GM19328 (cell line): ENCODE results near the gene ALG11.
"Not testable (repeated sequence)": the region's sequence is repeated elsewhere in the genome, so short reads cannot be mapped to it uniquely, and the experiment has no call there.

ENCODE experiments used
- ATAC-seq: cut with Tn5 transposase; IDR thresholded peaks from one replicate; pipeline ENCODE4 v1.9.1; 2021; ENCODE audit warnings: mild to moderate bottlenecking, moderate library complexity; ENCODE audit not compliant: unreplicated experiment

ALG11 gene

DNA sequence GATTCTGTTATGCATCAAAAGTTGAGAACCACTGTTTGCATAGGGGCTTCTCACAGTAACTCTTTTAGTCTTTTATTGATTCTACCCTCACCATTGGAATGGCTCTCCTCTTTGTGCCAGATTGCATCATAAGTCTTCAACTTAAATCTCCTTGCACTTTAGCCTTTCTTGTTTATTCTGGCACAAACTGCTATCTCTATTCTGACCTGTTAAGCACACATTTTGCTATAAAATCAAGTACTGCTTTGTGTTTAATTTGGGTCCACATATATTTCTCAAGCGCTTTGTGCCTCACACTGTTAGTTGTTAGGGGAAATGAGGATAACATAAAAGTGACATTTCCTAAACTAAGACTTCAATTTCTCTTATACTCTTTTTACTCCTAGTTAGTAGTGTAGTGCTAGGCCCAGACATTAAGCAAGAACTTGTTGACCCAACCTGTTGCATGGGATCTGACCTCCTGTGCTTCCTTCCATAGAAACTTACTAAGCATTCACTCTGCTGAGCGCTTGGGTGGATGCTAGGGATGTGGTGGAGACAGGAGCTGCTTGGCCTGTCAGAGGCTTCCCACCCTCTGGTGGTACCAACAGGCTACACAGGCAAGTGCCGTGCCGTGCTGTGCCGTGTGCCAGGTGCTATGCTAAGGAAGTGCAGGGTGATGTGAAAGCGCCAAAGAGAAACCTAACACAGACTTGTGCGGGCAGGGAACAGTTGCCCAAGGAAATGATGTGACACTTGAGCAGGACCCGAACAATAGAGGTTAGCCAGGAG, 13.5 kb downstream of the ALG11 start:
- no peak for ATAC-seq

DNA sequence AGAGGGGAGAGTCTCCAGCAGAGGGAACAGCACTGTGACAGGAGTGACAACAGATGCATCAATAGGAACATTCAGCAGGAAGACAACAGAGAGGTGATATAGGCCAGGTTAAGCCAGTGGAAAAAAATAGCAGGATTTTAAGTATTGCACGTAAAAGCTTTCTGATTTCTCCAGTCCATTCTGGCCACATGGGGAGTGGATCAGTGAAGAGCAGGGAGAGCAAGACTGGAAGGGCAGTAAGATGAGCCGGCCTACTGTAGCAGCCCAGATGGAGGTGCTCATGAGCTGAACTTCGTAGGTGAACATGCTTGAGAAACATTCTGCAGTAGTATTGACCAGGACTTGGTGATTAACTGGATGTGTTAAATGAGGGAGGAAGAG, 14.0 kb downstream of the ALG11 start:
- no peak for ATAC-seq

DNA sequence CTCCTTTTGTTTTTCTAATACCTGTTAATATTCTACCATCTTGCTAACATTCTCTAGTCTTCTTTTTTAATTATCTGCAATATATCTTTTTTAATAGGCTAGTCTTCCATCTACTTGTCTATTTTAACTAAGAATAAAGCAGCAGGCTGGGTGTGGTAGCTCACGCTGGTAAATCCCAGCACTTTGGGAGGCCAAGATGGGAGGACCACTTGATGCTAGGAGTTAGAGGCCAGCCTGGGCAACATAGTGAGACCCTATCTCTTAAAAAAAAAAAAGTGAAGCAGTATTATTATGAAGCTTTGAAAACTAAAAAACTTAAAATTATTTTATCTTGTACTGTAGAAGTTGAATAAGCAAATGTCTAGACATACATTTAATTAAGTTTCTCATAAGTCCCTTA, 15.6 kb downstream of the ALG11 start:
- ATAC-seq = no peak

DNA sequence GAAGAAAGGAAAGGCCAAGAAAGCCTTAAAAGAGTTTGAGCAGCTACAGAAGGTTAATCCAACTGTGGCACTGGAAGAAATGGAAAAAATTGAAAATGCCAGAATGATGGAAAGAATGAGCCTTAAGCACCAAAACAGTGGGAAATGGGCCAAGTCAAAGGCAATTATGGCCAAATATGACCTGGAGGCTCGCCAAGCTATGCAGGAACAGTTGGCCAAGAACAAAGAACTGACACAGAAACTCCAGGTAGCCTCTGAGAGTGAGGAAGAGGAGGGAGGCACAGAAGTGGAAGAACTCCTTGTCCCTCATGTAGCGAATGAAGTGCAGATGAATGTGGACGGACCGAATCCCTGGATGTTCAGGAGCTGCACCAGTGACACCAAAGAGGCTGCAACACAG, 17.4 kb downstream of the ALG11 start:
- ATAC-seq = no peak

DNA sequence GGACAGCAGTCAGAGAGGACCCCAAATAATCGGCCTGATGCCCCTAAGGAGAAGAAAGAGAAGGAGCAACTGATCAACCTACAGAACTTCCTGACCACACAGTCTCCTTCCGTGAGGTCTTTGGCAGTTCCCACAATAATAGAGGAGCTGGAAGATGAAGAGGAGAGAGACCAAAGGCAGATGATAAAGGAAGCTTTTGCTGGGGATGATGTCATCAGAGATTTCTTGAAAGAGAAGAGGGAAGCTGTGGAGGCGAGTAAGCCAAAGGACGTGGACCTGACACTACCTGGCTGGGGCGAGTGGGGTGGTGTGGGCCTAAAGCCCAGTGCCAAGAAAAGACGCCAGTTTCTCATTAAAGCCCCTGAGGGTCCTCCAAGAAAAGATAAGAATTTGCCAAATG, 18.2 kb downstream of the ALG11 start:
- ATAC-seq = not testable (repeated sequence)

DNA sequence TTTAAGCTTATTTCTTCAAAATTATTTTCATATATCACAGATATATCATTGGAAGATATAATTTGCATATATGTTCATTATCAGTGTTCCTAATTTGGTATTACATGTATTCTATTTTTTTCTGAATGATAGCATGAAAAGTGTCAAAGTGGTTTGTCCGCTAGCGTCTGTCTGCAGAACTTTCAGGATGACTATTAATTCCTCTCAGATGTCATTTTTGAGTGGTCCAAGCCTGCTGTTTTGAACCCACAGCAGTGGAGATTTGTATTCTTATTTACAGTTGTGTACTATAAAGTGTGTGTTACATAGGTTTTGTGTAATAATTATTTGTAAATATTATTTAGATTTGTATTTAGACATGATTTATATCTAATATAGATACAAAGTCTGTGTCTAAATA, 20.8 kb downstream of the ALG11 start:
- ATAC-seq = no peak

DNA sequence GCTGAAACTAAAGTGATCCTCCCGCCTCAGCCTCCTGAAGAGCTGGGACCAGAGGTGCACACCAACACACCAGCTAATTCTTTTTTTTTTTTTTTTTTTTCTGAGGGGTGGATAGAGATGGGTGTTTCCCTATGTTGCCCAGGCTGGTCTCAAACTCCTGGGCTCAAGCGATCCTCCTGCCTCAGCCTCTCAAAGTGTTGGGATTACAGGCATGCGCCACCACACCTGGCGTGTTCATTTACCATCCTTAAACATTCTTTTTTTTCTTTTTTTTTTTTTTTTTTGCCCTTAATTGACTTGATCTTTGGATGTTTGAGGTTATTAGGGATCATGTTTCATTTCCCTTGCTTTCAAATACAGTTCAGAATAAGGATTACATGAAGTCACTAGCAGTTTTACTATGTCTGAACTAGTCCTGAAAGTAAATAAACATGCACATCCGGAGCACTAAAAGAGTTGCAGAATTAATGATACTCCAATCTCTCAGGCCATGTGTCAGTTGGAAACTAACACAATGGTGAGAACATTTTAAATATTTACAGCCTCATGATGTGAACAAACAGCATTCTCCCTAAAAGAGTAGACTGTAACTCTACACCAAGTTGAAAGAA, 22.5 kb downstream of the ALG11 start:
- no peak for ATAC-seq

DNA sequence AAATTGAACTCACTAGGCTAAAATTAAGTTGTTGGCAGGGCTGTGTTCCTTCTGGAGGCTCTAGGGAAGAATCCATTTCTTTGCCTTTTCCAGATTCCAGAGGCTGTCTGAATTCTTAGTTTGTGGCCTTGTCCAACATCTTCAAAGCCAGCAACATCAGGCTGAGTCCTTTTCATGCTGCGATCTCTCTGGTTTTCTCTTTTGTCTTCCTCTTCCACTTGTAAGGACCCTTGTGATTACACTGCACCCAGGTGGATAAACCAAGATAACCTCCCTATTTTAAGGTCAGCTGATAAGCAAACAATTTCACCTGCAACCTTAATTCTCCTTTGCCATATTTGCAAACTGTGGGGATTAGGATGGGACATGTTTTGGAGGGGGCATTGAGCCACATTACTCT, 23.8 kb downstream of the ALG11 start:
- no peak for ATAC-seq

DNA sequence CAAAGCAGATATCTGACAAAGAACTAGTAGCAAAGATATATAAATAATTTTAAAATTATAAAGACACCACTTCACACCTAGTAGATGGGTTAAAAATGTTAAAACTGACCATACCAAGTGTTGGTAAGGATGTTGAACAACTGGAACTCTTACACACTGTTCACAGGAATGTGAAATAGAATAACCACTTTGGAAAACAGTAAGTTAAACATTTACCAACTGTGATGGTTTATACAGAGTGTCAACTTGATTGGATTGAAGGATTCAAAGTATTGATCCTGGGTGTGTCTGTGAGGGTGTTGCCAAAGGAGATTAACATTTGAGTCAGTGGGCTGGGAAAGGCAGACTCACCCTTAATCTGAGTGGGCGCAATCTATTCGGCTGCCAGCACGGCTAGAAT, 31.5 kb downstream of the ALG11 start:
- ATAC-seq = no peak

DNA sequence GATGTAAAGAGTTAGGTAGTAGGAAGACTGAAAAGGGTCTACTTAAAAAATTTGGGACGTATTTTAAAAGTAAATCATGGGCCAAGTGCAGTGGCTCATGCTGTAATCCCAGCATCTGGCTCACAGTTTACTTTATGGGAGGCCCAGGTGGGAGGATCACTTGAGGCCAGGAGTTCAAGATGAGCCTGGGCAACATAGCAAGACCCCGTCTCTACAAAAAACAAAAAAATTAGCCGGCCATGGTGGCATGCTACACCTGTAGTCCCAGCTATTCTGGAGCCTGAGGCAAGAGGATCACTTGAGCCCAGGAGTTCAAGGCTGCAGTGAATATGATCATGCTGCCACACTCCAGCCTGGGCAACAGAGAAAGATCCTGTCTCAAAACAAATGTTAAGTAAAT, 35.3 kb downstream of the ALG11 start:
- ATAC-seq = no peak

DNA sequence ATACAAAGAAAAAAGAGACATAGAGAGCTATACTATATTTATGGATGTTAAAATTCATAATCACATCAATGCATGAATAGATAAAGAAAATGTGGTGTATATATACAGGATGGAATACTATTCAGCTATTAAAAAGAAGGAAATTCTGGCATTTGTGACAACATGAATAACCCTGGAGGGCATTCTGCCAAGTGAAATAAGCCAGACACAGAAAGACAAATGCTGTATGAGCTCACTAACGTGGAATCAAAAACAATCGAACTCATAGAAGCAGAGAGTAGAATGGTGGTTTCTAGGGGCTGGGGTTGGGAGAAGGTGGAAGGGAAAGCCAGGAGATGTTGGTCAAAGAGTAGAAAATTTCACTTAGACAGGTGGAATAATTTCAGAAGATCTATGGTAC, 36.3 kb downstream of the ALG11 start:
- ATAC-seq = no peak

DNA sequence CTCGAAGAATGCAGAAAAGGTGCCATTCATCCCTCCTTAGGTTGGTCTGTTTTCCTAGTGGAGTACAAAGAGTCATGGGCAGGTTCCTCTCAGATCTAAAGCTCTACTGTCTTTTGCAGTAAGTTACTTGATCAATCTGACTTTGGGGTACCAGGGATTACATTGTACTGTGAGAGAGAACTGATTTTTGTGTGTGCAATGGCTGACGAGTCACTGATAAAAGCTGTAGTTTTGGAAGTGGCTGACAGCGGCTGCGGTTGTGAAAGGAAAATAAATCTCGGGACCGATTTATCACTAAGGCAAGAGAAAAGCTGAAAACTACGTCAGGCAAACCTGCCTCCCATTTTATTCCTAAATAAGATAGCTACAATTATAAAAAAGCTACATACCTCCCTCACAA, 39.2 kb downstream of the ALG11 start:
- ATAC-seq = no peak

DNA sequence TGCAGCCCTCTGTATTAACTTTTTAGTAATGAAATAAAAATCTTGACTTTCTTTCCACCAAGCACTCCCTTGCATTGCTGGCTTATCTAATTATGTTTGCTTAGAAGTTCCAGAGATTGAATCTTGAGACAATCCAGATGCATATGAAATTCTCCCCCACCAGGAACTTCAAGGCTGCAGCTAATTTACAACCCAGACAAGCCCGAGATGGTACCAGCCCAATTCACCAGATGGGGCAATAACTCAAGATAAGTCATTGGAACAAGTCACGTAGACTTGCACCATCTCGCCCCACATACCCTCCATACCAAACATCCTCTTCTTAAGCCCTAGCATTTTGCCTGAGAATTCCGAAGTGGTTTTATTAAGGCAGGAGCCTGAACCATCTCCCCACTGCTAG, 41.3 kb downstream of the ALG11 start:
- no peak for ATAC-seq

DNA sequence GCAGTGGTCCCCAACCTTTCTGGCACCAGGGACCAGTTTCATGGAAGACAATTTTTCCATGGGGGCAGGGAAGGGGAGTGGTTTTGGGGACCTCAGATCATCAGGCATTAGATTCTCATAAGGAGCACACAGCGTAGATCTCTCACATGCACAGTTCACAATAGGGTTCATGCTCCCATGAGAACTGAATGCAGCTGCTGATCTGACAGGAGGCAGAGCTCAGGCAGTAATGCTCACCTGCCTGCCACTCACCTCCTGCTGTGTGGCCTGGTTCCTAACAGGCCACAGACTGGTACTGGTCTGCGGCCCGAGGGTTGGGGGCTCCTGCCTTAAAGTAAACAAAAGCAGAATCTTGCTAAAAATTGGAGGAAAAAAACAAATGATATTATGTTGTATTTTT, 48.9 kb downstream of the ALG11 start:
- not testable (repeated sequence) for ATAC-seq

DNA sequence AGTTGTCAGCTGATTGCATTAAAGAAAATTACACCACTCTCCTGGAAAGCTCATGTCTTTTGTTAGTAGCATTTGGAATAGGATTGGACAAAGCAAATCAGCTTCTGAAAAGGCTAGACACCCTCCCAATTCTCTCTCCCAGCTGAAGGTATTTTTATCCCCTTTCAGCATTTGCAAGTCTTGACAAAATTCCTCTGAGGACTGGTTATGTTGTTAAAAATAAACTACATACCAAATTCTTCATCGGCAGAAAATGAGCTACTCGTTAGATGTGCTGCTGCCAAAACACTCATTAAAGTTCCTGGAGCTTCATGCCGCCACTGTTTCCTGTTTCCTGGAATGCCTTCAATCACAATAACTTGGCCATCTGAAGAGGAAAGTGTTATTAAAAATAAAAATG, 49.4 kb downstream of the ALG11 start:
- no peak for ATAC-seq

DNA sequence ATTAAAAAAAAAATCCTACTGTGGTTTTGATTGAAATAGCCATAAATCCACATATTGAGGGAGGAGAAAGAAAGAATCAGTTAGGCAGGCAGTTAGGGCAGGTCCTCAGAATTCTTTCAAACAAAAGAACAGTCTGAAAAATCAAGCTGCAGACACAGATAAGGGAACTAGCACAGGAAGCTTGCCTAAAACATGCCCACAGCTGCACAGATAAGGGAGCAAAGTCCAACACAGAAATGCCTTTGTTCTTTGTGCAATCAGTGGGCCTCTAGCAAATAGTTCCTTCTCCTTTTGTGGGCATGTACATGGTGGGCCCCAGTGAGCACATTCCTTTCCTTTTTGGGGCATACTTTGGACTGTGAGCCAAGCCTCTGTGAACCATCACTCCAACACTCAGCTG, 55.0 kb downstream of the ALG11 start:
- no peak for ATAC-seq

DNA sequence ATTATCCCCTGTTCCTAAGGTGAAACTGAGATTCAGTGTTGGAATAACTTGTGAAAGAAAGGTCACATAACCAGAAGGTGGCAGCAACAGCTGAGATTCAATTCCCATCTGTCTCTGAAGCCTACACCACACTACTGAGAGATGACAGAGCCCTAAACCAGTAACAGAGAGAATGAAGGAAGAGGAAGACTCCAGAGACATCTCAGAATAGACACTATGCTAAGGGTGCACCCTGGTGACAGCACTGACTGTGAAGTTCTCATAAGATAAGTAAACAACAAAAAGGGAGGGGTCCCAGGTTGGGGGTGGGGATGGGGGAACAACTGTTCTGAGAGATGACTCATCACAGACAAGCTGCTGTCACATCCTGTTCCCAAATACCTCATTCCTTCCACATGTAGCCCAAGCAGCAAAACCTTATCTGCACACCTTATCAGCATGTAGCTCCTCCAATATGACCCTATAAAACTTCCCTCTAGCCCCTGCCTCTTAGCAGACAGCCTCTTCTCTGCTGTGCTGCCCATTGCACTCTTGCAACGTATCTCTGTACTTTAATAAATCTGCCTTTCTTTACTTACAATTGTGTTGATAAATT, 58.8 kb downstream of the ALG11 start:
- ATAC-seq = no peak
